GM21723 (cell line): ENCODE results near the gene C19orf47.

ENCODE experiments used
- ATAC-seq: cut with Tn5 transposase; IDR thresholded peaks from one replicate; pipeline ENCODE4 v1.9.1; 2021; ENCODE audit warnings: mild to moderate bottlenecking, moderate library complexity; ENCODE audit not compliant: unreplicated experiment

Gene C19orf47

DNA sequence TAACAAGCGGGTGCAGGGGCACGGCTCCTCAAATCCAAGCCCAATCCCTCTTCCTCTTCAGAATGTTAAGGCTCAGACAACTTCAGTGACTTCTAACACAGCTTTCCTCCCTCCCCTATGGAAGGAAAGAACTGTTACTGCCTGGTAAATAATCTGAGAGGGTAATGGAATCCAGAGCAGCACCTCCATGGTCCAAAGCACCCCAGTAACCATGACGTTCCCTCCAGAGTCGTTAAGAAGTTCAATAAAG is 64.0 kb downstream of the C19orf47 start:
- ATAC-seq, result no peak

DNA sequence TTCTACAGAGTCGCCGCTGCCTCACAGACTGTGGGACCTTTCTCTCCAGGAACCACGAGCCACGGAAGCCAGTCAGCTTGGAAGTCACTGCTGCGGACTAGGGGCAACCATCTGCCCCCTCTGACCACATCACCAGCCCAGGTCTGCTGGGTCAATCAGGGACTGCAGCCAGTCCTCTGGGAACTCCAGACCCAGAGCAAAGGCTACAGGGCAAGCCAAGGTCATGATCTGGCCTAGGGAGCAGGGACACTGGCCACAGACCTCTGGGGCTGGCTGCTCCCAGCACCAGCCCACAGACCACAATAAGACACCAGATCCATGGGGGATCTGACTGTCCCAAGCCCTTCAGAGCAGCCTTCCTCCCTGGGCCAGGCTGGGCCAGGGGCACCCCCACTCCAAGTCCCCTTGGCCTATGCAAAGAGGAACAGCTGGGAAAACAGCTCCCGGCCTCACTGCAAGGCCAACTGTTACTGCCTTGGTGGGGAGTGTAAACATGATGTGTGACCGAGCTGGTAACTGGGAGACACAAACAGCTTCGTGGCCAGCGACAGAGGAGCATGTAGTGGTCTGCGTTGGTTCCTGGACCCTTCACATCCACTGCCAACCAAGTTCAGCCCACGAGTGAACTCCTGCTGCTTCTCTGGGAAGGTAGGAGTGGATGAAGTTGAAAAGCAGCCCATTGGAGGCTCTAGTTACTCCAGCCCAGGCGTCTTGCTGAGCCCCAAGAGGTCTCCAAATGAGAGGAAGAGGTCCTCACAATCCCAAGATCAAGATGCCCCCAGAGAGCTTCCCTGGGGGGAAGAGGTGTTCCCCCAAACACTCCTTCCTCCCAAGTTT is 64.6 kb downstream of the C19orf47 start:
- ATAC-seq, result no peak

DNA sequence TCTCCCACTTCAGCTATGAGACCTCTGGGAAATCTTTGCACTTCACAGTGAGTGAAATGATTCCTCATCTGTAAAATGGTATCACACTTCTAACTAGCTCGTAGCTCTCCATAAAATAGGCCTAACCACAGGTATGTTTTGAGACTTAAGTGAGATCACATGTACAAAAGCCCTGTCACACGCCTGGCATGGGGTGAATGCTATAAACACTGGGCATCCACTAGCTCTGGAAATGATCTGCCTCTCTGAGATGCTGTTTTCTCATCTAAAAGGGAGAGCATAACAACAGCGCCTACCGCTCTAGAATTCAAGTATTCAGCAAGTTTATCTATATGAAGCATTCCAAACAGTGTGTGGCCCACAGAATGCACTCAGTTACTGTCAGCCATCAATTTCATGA is 65.3 kb downstream of the C19orf47 start:
- no peak for ATAC-seq

DNA sequence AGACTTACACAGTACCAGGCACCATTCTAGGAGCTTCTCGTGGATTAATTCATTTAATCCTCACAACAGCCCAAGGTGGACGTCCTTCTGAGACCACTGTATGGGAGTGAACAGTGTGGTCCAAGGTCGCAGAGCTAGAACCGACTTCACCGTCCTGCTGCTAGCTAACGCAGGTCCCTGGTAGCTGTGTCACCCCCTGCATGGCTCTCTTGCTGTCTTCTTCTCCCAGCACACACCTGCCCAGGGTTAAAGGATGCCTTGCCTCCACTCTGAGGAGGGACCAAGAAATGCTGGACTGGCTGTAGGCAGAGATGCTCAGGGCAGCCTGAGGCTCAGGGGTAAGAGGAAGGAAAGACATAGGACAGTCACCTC is 66.0 kb downstream of the C19orf47 start:
- ATAC-seq, result no peak

DNA sequence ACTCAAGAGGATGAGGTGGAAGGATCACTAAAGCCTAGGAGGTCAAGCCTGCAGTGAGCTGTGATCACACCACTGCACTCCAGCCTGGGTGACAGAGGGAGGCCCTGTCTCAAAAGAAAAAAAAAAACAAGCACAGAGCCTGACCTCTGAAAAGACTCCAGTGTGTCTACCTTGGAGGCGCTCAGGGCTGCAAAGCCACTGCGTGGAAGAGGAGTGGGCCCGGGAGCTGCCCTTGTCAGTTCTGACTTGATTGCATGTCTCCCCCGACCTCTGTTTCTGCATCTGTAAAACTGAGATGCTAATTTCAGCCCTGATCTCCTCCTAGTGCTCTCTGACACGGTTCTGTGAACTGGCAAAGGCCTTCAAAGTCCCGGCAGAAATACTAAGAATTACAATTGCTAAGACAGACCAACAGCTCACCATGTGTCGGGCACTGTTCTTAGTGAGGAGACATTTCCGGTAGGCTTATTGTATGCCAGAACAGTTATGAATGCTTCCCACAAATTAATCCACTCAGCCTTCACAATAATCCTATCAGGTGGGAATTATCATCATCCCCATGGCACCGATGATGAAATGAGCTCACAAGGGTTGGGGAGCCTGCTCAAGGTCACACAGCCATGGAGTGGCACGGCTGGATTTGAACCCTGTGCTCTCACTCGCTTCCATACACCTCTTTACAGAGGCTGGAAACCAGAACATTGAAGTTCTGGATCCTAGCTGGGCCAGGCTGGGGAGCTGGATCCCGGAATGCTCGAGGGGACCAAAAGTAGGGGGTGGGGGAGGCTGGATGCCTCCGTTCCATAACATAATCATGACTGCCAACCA is 66.6 kb downstream of the C19orf47 start:
- ATAC-seq, result no peak

DNA sequence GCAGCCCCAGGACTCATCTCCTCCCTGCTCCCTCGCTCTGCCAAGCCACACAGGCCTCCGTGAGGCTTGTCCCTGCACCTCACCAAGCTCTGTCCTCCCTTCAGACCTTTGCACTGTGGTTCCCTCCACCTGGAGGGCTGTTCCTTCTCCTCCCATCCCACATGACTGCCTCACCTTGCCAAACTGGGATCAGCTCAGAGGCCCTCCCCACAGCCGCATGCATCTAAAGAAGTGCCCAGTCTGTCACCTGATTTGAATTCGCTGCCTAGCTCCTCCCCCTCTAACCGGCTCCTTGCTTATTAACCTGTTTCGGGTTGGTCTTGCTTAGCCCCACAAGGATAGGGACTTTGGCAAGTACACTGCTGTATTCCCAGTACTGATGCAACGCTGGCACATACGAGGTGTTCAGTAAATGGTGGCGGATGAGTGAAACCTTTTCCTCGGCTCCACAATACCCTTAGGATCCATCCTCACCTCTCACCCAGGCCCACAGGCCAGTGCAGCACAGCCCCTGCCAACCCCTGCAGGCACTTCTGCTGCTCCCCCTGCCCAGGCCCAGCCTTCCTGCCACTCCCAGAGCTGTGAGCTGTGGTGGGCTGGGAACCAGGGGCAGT is 67.5 kb downstream of the C19orf47 start:
- no peak for ATAC-seq

DNA sequence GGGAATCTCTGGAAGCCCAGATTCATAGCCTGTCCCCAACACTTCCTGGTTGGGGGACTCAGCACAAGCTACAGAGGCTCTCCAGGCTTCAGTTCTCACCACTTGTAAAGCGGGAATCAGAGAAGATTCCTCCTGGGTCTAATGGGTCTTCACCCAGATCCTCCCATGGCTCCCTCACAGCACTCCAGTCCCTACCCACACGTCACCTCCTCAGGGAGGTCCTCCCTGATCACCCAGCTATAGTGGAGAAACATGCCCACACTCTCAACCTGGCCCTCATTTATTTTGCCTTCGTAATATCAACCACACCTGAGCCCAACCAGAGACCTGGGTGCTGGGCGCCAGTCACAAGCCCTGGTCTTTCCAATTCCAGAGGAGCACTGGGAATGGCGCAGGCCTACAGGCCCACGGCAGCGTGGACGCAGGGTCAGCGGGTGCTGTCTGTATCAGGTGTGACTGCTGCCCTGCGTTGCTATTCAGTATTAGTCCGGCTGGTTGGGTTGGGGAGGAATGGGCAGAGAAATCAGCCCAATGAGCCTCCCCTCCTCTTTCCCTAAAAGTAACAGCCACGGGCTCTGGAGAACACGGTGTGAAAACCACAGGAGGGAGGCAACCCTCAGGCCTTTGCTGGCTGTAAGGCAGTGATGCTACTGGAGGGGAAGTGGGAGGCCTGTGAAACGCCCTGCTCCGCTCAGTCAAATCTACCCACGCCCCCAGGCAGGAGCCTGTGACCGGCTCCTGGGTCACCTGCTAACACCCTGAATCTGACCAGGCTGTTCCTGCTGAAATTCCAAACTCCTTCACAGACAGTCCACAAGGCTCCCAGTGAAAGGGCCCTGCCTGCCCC is 68.2 kb downstream of the C19orf47 start:
- no peak for ATAC-seq

DNA sequence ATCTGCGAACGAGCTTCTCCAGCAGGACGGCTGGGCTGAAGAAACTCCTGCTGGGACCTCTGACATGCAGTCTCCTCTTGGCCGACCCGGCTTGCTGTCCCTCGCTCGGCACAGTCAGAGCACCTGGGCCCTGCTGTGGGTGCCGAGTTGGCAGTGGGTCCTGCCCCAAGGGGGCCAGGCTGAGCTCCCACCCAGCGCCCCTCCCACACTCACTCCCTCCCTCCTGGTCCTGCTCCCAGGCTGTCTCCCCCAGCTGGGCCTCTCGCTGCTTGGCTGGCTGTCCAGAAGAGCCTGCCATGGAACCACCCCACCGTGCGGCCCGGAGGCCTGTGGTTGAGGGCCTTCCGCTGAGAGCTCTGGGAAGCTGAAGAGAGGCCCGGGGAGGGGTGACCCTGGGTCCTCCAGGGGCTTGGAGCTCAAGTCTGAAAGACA is 69.1 kb downstream of the C19orf47 start:
- ATAC-seq, result no peak

DNA sequence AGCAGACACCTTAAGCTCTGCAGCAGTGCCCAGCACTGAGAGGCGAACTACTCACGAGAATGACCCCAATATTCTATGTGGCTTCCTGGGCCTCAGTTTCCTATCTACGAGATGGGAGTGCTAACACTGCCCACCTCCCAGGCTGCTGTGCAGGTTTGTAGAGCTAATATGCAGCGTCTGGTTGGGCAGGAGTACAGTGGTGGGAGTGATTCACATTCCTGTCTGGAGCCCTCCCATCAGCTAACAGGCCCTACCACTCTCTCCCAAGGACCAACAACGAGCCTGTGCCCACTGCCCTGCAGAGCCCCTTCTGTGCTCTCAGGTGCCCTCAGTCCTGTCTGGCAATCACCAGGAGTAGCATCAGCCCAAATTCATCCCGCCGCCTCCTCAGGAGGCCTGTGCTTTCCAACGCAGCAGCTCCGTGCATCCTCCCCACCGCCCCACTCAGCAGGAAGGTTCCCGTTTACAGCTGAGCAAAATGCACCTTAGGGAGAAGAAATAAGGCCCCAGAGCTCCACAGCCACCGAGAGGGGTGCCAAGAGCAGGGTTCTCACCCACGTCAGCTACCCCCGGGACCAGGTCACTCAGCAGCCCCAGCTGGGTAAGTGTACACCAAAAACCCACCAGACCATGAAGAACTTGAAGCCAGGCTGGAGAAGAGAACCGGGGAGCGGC is 69.7 kb downstream of the C19orf47 start:
- no peak for ATAC-seq

DNA sequence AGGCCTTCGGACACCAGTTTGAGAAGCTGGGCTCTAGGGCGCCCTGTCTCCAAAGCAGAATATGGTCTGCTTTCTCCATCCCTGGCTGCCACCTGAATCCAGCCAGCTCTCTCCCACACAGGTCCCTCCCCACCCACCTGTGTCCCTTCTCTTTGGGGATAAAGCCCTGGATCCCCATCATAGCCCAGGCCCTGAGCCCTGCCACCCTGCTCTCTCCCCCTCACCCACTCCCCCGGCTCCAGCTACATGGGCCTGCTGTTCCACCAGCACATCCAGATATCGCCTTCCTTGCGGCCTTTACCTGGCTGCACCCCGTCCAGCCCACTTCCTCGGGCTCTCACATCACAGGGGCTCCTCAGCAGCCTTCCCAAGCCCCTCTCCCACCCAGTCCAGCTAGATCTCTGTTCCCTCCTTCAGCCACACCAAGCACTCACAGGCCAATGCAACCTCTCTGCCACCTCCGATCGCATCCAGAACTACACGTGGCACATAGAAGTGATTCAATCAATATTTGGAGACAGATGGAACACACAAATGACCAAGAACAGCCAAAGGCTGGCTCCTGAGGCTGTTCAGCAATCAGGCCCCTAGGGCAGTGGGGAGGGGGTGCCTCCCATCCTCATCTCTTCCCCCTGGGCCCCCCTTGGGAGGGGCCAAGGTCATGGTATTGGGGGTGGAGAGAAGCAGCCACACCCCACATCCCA is 70.7 kb downstream of the C19orf47 start:
- no peak for ATAC-seq

DNA sequence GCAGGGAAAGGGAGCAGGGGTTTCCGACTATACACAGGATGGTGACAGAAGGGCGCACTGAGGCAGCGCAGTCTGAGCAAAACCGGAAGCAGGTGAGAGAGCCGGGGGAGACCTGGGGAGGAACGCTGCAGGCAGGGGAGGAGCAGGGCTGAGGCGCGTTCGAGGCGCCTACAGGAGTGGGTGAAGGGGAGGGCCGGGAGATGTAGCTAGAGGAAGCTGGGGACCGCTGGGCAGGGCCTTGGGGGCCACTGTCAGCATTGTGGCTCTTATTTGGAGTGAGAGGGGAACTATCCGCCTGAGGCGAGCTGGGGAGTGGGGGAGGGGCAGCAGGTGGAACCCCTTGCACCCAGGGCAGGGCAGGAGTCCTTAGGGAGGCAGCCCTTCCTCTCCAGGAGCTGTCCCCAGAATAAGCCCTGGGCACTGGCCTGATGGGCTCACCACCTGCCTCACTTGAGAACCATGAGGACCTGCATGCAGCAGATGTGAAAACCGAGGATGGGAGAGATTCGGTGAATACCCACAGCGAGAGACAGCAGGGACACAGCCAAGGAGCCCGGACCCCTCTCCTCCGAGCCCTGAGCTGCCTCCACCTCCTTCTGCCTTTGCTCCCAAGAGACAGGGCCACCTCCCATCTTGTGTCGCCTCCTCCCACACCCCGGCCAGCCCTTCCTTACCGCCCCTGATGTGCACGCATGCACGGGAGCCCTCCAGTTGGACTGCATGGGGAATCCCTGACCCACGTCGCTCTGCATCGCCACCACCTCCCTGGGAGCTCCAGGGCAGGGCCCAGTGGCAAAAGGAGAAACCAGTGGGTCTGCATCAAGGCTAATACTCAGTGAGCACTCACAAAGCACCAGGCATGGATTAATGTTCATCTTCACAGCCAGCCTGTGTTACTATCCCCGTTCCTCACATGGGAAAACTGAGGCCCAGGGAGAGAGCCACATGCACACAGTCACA is 73.3 kb downstream of the C19orf47 start:
- ATAC-seq, result no peak

DNA sequence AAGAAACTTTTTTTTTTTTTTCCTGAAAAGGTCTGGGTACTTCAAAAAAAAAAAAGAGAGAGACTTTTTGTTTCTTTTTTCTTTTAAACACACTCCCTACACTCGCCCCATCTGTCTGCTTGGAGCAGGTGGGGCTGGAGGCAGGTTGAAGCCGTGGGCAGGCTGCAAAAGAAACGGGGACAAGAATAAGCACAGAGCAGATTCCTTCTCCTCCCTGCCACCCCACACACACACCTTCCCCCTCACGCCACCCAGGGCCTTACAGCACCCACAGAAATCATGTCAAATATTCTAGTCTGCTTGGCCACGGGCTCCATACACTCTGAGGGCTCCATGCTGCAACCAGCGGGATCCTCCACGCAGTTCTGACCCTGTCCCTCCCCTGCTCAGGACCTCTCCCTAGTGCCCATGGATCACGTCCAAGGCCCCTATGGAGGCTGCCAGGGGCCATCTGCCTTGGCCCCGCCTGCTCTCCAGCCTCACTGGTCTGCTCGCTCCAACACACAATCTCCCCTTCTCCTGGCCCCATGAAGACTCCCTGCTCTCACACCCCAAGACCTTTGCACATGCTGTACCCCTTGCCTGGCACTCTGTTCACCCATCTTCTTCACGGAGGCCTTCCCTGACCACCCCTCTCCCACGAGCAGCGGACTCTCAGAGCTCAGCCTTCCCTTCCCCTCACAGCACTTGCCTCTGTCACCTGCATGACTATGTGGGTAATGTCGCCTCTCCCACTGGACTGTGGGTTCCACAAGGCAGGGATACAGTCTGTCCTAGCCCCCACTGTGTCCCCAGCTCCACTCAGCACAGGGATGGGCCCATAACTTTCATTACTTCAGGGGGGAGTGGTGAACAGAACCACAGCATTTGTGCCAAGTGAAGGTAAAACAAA is 74.5 kb downstream of the C19orf47 start:
- no peak for ATAC-seq

DNA sequence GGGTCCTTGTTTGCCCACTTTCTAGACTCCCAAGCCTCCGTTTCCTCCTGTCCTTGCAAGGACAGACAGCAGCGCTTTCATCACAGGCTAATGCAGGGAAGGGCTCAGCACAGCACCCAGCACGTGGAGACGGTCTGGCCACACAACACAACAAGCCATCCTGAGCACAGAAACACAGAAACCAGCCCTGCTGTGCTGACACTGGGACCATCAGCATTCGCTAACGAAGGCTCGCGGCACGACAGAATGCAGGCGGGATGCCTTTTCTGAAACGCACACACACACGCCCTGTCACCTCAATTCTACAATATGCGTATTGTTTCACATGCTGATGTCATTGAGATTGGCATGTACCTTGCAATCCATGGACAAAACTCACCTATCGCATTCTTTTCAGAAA is 75.9 kb downstream of the C19orf47 start:
- no peak for ATAC-seq

DNA sequence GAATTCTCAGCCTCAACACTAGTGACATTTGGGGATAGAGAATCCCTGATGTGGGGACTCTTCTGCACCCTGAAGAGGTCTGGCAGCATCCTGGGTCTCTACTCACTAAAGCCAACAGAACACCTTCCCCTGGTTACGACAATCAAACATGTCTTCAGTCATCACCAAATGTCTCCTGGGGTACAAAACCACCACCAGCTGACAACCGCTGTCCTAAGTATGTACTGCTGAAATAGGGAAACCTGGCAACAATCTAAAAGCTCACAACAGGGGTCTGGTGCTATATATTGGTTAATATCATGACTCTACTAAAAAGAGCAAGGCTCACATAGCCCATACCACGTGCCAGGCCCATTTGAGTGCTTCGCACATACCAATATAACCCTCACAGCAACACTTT is 76.5 kb downstream of the C19orf47 start:
- ATAC-seq, result no peak

DNA sequence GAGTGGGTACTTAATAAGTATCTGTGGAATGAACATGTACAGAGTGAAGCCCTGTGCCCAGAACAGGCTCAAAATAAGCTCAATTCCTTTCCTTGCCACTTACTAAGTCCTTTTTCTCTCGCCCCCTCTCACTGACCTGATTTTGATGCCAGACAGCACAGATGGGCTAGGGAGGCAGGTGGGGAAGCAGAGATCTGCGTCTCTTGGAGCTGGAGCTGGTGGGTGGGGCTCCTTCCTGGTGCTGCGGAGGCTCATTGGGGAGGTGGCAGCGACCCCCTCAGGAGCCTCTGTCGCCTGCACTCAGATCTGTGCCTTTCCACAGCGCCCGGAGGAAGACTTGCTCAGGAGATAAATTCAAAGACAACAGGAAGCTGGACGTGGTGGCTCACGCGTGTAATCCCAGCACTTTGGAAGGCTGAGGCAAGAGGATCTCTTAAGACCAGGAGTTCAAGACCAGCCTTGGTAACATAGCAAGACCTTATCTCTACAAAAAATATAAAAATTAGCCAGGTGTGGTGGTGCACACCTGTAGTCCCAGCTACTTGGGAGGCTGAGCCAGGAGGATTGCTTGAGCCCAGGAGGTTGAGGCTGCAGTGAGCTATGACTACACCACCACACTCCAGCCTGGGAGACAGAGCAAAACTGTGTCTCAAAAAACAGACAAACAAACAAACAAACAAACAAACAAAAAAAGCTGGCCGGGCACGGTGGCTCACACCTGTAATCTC is 77.7 kb downstream of the C19orf47 start:
- ATAC-seq, result no peak
